NCI-H2081 treated with DMSO at 0.1 percent for 48 hours (cell line): ENCODE data around the gene NELFE.
"Not testable (repeated sequence)": the region's sequence is repeated elsewhere in the genome, so short reads cannot be mapped to it uniquely, and the experiment has no call there.

Experiments
- DNase-seq: peaks from one replicate; lab custom pipeline; 2025; lab: John Stamatoyannopoulos, UW

Gene NELFE

GRCh38 chr6:31958741-31959739, at the start of gene NELFE, which contains the start of gene SKIC2:
NELFE (minus strand) TSS chr6:31958971; CDS start chr6:31958446, 525 bp downstream.
SKIC2 (plus strand) TSS chr6:31959175; CDS start chr6:31959193, 18 bp downstream.
- DNase-seq = peak; percentile 82

- not testable (repeated sequence) for DNase-seq
Measured at GRCh38 chr6:32008037-32008436, 49.3 kb upstream of the NELFE start.

- DNase-seq = not testable (repeated sequence)
Measured at GRCh38 chr6:32007086-32007485, 48.3 kb upstream of the NELFE start.

GRCh38 chr6:32005991-32006529, 47.3 kb upstream of the NELFE start:
- DNase-seq = not testable (repeated sequence)

- not testable (repeated sequence) for DNase-seq
Measured at GRCh38 chr6:32005538-32005880, 46.7 kb upstream of the NELFE start.

GRCh38 chr6:32004864-32005537, 46.2 kb upstream of the NELFE start:
- DNase-seq = not testable (repeated sequence)

GRCh38 chr6:32004393-32004792, 45.6 kb upstream of the NELFE start:
- not testable (repeated sequence) for DNase-seq

- not testable (repeated sequence) for DNase-seq
Measured at GRCh38 chr6:32003301-32003700, 44.5 kb upstream of the NELFE start.

GRCh38 chr6:32002546-32003268, 43.9 kb upstream of the NELFE start:
- DNase-seq = not testable (repeated sequence)

GRCh38 chr6:31996385-31996784, 37.6 kb upstream of the NELFE start:
- not testable (repeated sequence) for DNase-seq

GRCh38 chr6:31994421-31994820, 35.6 kb upstream of the NELFE start:
- DNase-seq = not testable (repeated sequence)

- not testable (repeated sequence) for DNase-seq
Measured at GRCh38 chr6:31989363-31989762, 30.6 kb upstream of the NELFE start.

- not testable (repeated sequence) for DNase-seq
Measured at GRCh38 chr6:31981744-31982143, 23.0 kb upstream of the NELFE start, which contains the start of gene C4A. C4A (plus strand) TSS chr6:31982057; CDS start chr6:31982108, 51 bp downstream.

- DNase-seq = not testable (repeated sequence)
Measured at GRCh38 chr6:31980998-31981397, 22.2 kb upstream of the NELFE start.

GRCh38 chr6:31980195-31980876, 21.6 kb upstream of the NELFE start:
- DNase-seq = not testable (repeated sequence)

GRCh38 chr6:31979238-31979898, 20.6 kb upstream of the NELFE start:
- no peak for DNase-seq

GRCh38 chr6:31978831-31979230, 20.1 kb upstream of the NELFE start:
- no peak for DNase-seq

- no peak for DNase-seq
Measured at GRCh38 chr6:31977816-31978431, 19.2 kb upstream of the NELFE start.

GRCh38 chr6:31976065-31976464, 17.3 kb upstream of the NELFE start:
- not testable (repeated sequence) for DNase-seq
